Osteoblast (primary cell): ENCODE results near the gene MDM4. TPM values are rescaled to one million over a fixed set of nuclear protein-coding genes. Genes with fewer than 3 reads are reported as not detected.
"Not testable (repeated sequence)": the region's sequence is repeated elsewhere in the genome, so short reads cannot be mapped to it uniquely, and the experiment has no call there.

Experiments used
- DNase-seq: peaks from one replicate; pipeline ENCODE4 v3.0.0; 2011; ENCODE audit warnings: low spot score, mixed read lengths; ENCODE audit not compliant: insufficient read length; ENCODE audit errors: missing footprints
- H2AFZ ChIP-seq: 2 replicates; pipeline ENCODE4 v1.6.0; 2011; ENCODE audit warnings: mild to moderate bottlenecking, low read length
- H3K27ac ChIP-seq: 2 replicates; pipeline ENCODE4 v1.5.1; 2011; ENCODE audit warnings: mild to moderate bottlenecking, low read depth, low read length, moderate library complexity
- H3K27me3 ChIP-seq: 2 replicates; pipeline ENCODE4 v1.6.0; 2012; ENCODE audit warnings: mild to moderate bottlenecking, control low read depth, inconsistent platforms, low read length, moderate library complexity; ENCODE audit not compliant: insufficient read depth
- H3K36me3 ChIP-seq: 2 replicates; pipeline ENCODE4 v1.5.1; 2011; ENCODE audit warnings: mild to moderate bottlenecking, low read length, control low read depth, moderate library complexity; ENCODE audit not compliant: insufficient read depth
- H3K4me1 ChIP-seq: 2 replicates; pipeline ENCODE4 v1.5.1; 2011; ENCODE audit warnings: mild to moderate bottlenecking, low read length, control low read depth, moderate library complexity; ENCODE audit not compliant: insufficient read depth
- H3K4me2 ChIP-seq: 2 replicates; pipeline ENCODE4 v1.6.0; 2011; ENCODE audit warnings: mild to moderate bottlenecking, low read length; ENCODE audit not compliant: insufficient read depth
- H3K4me3 ChIP-seq: fragments of 200-600 bp; sonication (generic); 3 replicates; pipeline ENCODE4 v1.5.1; 2012; ENCODE audit warnings: mild to moderate bottlenecking, low read length, inconsistent platforms; ENCODE audit not compliant: insufficient read depth
- H3K79me2 ChIP-seq: 2 replicates; pipeline ENCODE4 v1.6.0; 2012; ENCODE audit warnings: mild to moderate bottlenecking, low read length, control low read depth, inconsistent platforms; ENCODE audit not compliant: insufficient read depth
- H3K9me3 ChIP-seq: 2 replicates; pipeline ENCODE4 v1.5.1; 2011; ENCODE audit warnings: low read depth, low read length, control low read depth
- H4K20me1 ChIP-seq: 2 replicates; pipeline ENCODE4 v1.6.0; 2012; ENCODE audit warnings: mild to moderate bottlenecking, low read length, control low read depth; ENCODE audit not compliant: insufficient read depth
- CTCF ChIP-seq: IDR thresholded peaks from 2 replicates; pipeline ENCODE4 v1.5.1; 2011; ENCODE audit warnings: mild to moderate bottlenecking, low read depth, low read length, moderate library complexity; ENCODE audit errors: extremely low read depth
- total RNA-seq: library from RNA; depleted of rRNA; stranded (reverse); fragments of >200 nt; gene quantifications from 2 replicates; pipeline ENCODE4 v1.2.3, GENCODE V29; 2012

MDM4 gene
- total RNA-seq, 1 donor: 40.2 TPM

- Histone ChIP-seq H4K20me1 (no peaks in the 10 kb centered on the region), H3K4me2 (no peak overlapping the region), H3K27ac (no peak overlapping the region), H2AFZ (no peak overlapping the region), H3K36me3 (no peaks in the 10 kb centered on the region), H3K4me1 (peaks cover 7% of the 10 kb centered on the region), H3K27me3 (no peaks in the 10 kb centered on the region), H3K4me3 (no peak overlapping the region), H3K79me2 (no peaks in the 10 kb centered on the region), H3K9me3 (no peaks in the 10 kb centered on the region)
- no peak for DNase-seq
- TF ChIP-seq CTCF: no peak
These were observed 53.3 kb downstream of the MDM4 start for GRCh38 chr1:204569478-204569877.

- H3K4me3 ChIP-seq, H2AFZ ChIP-seq, H3K36me3 ChIP-seq, H3K4me2 ChIP-seq, H3K79me2 ChIP-seq, H3K27ac ChIP-seq, H3K4me1 ChIP-seq, H3K9me3 ChIP-seq, DNase-seq, H3K27me3 ChIP-seq, H4K20me1 ChIP-seq: not testable (repeated sequence)
These were observed 53.8 kb downstream of the MDM4 start for GRCh38 chr1:204570021-204570420.

- H4K20me1 ChIP-seq: no peaks in the 10 kb centered on the region
- H3K9me3 ChIP-seq: no peaks in the 10 kb centered on the region
- no peak overlapping the region for H3K4me3 ChIP-seq
- H3K4me2 ChIP-seq: no peak overlapping the region
- H3K27ac ChIP-seq: no peak overlapping the region
- no peaks in the 10 kb centered on the region for H3K27me3 ChIP-seq
- no peak for TF ChIP-seq CTCF
- no peaks in the 10 kb centered on the region for H3K4me1 ChIP-seq
- no peaks in the 10 kb centered on the region for H3K79me2 ChIP-seq
- DNase-seq: no peak
- H2AFZ ChIP-seq: no peak overlapping the region
- H3K36me3 ChIP-seq: no peaks in the 10 kb centered on the region
These were observed 54.9 kb downstream of the MDM4 start for GRCh38 chr1:204571128-204571527.

- Histone ChIP-seq H4K20me1 (no peaks in the 10 kb centered on the region), H3K36me3 (no peaks in the 10 kb centered on the region), H3K4me3 (no peak overlapping the region), H3K79me2 (no peaks in the 10 kb centered on the region), H2AFZ (no peak overlapping the region), H3K9me3 (no peaks in the 10 kb centered on the region), H3K27me3 (no peaks in the 10 kb centered on the region), H3K4me1 (no peaks in the 10 kb centered on the region), H3K27ac (no peak overlapping the region), H3K4me2 (no peak overlapping the region)
- no peak for TF ChIP-seq CTCF
- no peak for DNase-seq
These were observed 55.4 kb downstream of the MDM4 start for GRCh38 chr1:204571631-204572030.
